ENCODE measurements around the gene GLI2. TPM values are rescaled to one million over a fixed set of nuclear protein-coding genes. Genes with fewer than 3 reads are reported as not detected.

Gene GLI2
- total and polyA plus RNA-seq, 2 of the 13 experiments (the other 11 are each of a cell fraction or from before 2014, with no cell fraction given) = not detected

DNA sequence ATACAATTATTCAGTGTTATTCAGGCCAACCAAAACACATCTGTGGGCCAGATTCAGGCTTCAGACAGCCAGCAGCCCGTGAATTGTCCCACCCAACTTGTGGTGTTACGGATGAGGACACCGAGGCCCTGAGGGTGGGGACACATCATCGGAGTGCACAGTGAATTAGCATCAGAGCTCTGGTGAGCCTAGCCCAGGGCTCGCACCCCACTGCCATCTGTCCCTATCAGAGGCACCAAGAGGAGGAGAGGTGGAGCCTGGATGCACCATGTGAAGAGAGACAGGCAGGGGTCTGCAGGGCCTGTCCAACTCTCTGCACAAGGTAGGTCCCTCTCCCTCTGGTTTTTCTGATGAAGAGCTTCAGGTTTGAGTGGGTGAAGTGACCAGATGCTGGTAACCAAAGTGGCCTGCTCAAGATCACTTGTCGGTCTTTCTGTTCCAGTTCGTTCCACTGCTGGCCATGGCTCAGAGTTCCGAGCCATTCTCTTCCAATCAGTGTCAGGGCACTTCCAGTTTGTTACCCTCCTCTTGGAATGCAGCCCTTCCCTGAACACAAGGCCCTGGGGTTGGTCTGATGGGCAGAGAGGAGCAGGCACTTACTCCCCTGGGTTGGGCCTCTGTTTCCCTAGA is 14.8 kb upstream of the GLI2 start (continued):
- TF ChIP-seq MEIS2 (CRISPR knock-in tag; IDR thresholded peaks at IDR 0.05) (no peak), NR2F6 (IDR thresholded peaks at IDR 0.05) (no peak), NR2F6 (CRISPR knock-in tag; IDR thresholded peaks at IDR 0.05) (no peak)

GRCh38 chr2:120722246-120722567 is 13.5 kb upstream of the GLI2 start:
- H3K79me2 ChIP-seq (ENCODE audit: insufficient read depth, low read length) = no peaks in the 10 kb centered on the region
- no TSS peak for BruUV-seq (replicated peaks)
- H4K20me1 ChIP-seq (ENCODE audit: insufficient read depth, low read length) = no peaks in the 10 kb centered on the region
- H3K27me3 ChIP-seq (ENCODE audit: control insufficient read depth in 1 of 2, insufficient read depth in 2 of 2, low read length in 2 of 2) = peaks cover 6 to 42% of the 10 kb centered on the region in 2 experiments; a peak in 3 of 5 replicates
- no peak overlapping the region for H3K4me2 ChIP-seq (ENCODE audit: low read depth, low read length)
- H3K9me3 ChIP-seq (ENCODE audit: low read length) = peaks cover 6% of the 10 kb centered on the region; the same call in 1 of the 2 replicates
- DNase-seq (ENCODE audit: low spot score) = no peak
- no peak overlapping the region for H3K27ac ChIP-seq (ENCODE audit: extremely low read length, insufficient read depth, low read length)
- H3K4me1 ChIP-seq (ENCODE audit: insufficient read depth, low read length) = no peaks in the 10 kb centered on the region
- CTCF ChIA-PET (ENCODE audit: low intra/inter-chr PET ratio, low total read pairs) = no interaction called here
- WGBS (ENCODE audit: low lambda C conversion rate) = 47% methylated on average over 9 of the region's 9 CpGs
- in situ Hi-C loops (cut with HindIII; ENCODE audit: extremely low pct_ligation_motif_present, low pct_unique_long_range_greater_than_20kb) (no loop called here), intact Hi-C loops (cut with micrococcal nuclease; ENCODE audit: unreplicated experiment) (no loop called here)
- H3K9ac ChIP-seq (ENCODE audit: insufficient read depth, low read depth, low read length) = no peak overlapping the region
- no peak overlapping the region for H2AFZ ChIP-seq (ENCODE audit: low read length)
- no peaks in the 10 kb centered on the region for H3K36me3 ChIP-seq (replicated peaks in 1 of 2; ENCODE audit: control insufficient read depth in 1 of 2, insufficient read depth in 2 of 2, low read length in 2 of 2)
- no peak for ATAC-seq
- FAIRE-seq = no peak
- H3K4me3 ChIP-seq (replicated peaks in 1 of 3; ENCODE audit: insufficient read depth in 1 of 3, low read depth in 2 of 3, low read length in 3 of 3) = no peak overlapping the region
- POLR2A ChIA-PET = no interaction called here
- TF ChIP-seq KDM1A (CRISPR knock-in tag; IDR thresholded peaks at IDR 0.05) (no peak), ZNF33B (CRISPR knock-in tag; IDR thresholded peaks at IDR 0.05) (no peak), ZNF256 (CRISPR knock-in tag; conservative IDR thresholded peaks at IDR 0.05) (no peak), ZNF260 (CRISPR knock-in tag; IDR thresholded peaks at IDR 0.05; ENCODE audit: borderline replicate concordance, low read depth) (no peak), HNF4G (IDR thresholded peaks at IDR 0.05; ENCODE audit: borderline replicate concordance, low read depth, low read length) (no peak), HNF4G (CRISPR knock-in tag; IDR thresholded peaks at IDR 0.05; ENCODE audit: borderline replicate concordance, low read depth) (no peak), ELF1 (CRISPR knock-in tag; IDR thresholded peaks at IDR 0.05) (no peak), CEBPG (CRISPR knock-in tag; IDR thresholded peaks at IDR 0.05) (no peak), ZC3H13 (CRISPR knock-in tag; IDR thresholded peaks at IDR 0.05) (no peak), ZNF766 (CRISPR knock-in tag; IDR thresholded peaks at IDR 0.05; ENCODE audit: borderline replicate concordance) (no peak), ZMAT3 (CRISPR knock-in tag; conservative IDR thresholded peaks at IDR 0.05) (no peak), XRCC5 (optimal IDR thresholded peaks at IDR 0.05; ENCODE audit: low read length) (no peak), PRDM4 (CRISPR knock-in tag; IDR thresholded peaks at IDR 0.05; ENCODE audit: borderline replicate concordance) (no peak), ZNF567 (CRISPR knock-in tag; IDR thresholded peaks at IDR 0.05; ENCODE audit: borderline replicate concordance) (no peak), WIZ (CRISPR knock-in tag; IDR thresholded peaks at IDR 0.05) (no peak), ZNF337 (CRISPR knock-in tag; IDR thresholded peaks at IDR 0.05; ENCODE audit: borderline replicate concordance, low read depth) (no peak), EEA1 (CRISPR knock-in tag; IDR thresholded peaks at IDR 0.05; ENCODE audit: borderline replicate concordance) (no peak), ZNF331 (CRISPR knock-in tag; IDR thresholded peaks at IDR 0.05) (no peak)
- TF ChIP-seq, protein P1, sequence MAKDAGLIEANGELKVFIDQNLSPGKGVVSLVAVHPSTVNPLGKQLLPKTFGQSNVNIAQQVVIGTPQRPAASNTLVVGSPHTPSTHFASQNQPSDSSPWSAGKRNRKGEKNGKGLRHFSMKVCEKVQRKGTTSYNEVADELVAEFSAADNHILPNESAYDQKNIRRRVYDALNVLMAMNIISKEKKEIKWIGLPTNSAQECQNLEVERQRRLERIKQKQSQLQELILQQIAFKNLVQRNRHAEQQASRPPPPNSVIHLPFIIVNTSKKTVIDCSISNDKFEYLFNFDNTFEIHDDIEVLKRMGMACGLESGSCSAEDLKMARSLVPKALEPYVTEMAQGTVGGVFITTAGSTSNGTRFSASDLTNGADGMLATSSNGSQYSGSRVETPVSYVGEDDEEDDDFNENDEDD (CRISPR knock-in tag; IDR thresholded peaks at IDR 0.05; ENCODE audit: borderline replicate concordance) = no peak
